HepG2 (cell line): ENCODE results near the gene KCNK17. TPM values are rescaled to one million over a fixed set of nuclear protein-coding genes. Genes with fewer than 3 reads are reported as not detected.

Source experiments
- ARNTL ChIP-seq: sonication (generic); formaldehyde crosslinking; IDR thresholded peaks from 2 replicates; pipeline ENCODE4 v1.4.0; 2020; ENCODE audit warnings: mild to moderate bottlenecking, missing genetic modification reagents
- CBX2 ChIP-seq, 2 experiments: fragments of 200-600 bp in 1 of 2; sonication (generic); formaldehyde crosslinking in 1 of 2; IDR thresholded peaks; 2 replicates each; pipeline versions ENCODE4 v1.7.0 to v1.8.1; 2018 to 2022; ENCODE audit warnings: low read depth in 2 of 2, low read length in 1 of 2, mild to moderate bottlenecking in 1 of 2, missing genetic modification reagents in 1 of 2
- CENPBD1 ChIP-seq: sonication (generic); formaldehyde crosslinking; IDR thresholded peaks from 2 replicates; pipeline ENCODE4 v1.8.0; 2022; ENCODE audit warnings: missing genetic modification reagents, low read depth, mild to moderate bottlenecking, borderline replicate concordance
- FLYWCH1 ChIP-seq: sonication (generic); formaldehyde crosslinking; IDR thresholded peaks from 2 replicates; pipeline ENCODE4 v1.8.1; 2023; ENCODE audit warnings: mild to moderate bottlenecking, missing genetic modification reagents
- GABPB1 ChIP-seq: IDR thresholded peaks from 2 replicates; pipeline ENCODE4 v1.6.1; 2016; ENCODE audit warnings: mild to moderate bottlenecking, missing genetic modification reagents, moderate library complexity, missing compliant biosample characterization
- IKZF4 ChIP-seq: sonication (generic); formaldehyde crosslinking; IDR thresholded peaks from 2 replicates; pipeline ENCODE4 v1.5.1; 2020; ENCODE audit warnings: borderline replicate concordance, mild to moderate bottlenecking, low read depth, missing genetic modification reagents; ENCODE audit errors: not compliant biosample characterization
- JUND ChIP-seq: sonication (generic); formaldehyde crosslinking; IDR thresholded peaks from 2 replicates; pipeline ENCODE4 v1.8.0; 2022; ENCODE audit warnings: mild to moderate bottlenecking, missing genetic modification reagents
- KDM1A ChIP-seq: IDR thresholded peaks from 2 replicates; pipeline ENCODE4 v1.6.1; 2016; ENCODE audit warnings: missing compliant biosample characterization
- MTA1 ChIP-seq: sonication (generic); formaldehyde crosslinking; IDR thresholded peaks from 2 replicates; pipeline ENCODE4 v1.4.0; 2020; ENCODE audit warnings: missing genetic modification reagents, mild to moderate bottlenecking, borderline replicate concordance
- MTA3 ChIP-seq: sonication (generic); formaldehyde crosslinking; IDR thresholded peaks from 2 replicates; pipeline ENCODE4 v1.4.0; 2020; ENCODE audit warnings: missing genetic modification reagents
- PHF20 ChIP-seq: sonication (generic); formaldehyde crosslinking; IDR thresholded peaks from 2 replicates; pipeline ENCODE4 v1.5.0; 2020; ENCODE audit warnings: mild to moderate bottlenecking, missing genetic modification reagents
- RFX1 ChIP-seq: fragments of 450-650 bp; IDR thresholded peaks from 2 replicates; pipeline ENCODE4 v1.6.1; 2017
- RXRA ChIP-seq: sonication (generic); formaldehyde crosslinking; IDR thresholded peaks from 2 replicates; pipeline ENCODE4 v1.5.1; 2020; ENCODE audit warnings: missing genetic modification reagents
- SOX6 ChIP-seq, 2 experiments: fragments of 450-650 bp in 1 of 2; sonication (generic) in 1 of 2; formaldehyde crosslinking in 1 of 2; IDR thresholded peaks; 2 replicates each; pipeline versions ENCODE4 v1.4.0 to v1.6.1; 2017 to 2020; ENCODE audit warnings: antibody characterized with exemption in 1 of 2, mild to moderate bottlenecking in 1 of 2, missing genetic modification reagents in 1 of 2
- SRSF4 ChIP-seq: fragments of 200-400 bp; formaldehyde crosslinking; IDR thresholded peaks from one replicate; pipeline ENCODE4 v1.6.1; 2018; ENCODE audit warnings: mild to moderate bottlenecking, low read depth, low read length, moderate library complexity; ENCODE audit not compliant: poor library complexity, severe bottlenecking
- ZBTB25 ChIP-seq: IDR thresholded peaks from 2 replicates; pipeline ENCODE4 v1.6.1; 2018; ENCODE audit warnings: missing genetic modification reagents
- ZBTB7A ChIP-seq: sonication (generic); formaldehyde crosslinking; IDR thresholded peaks from 2 replicates; pipeline ENCODE4 v1.8.0; 2022; ENCODE audit warnings: mild to moderate bottlenecking, missing genetic modification reagents
- ZFP82 ChIP-seq: sonication (generic); formaldehyde crosslinking; IDR thresholded peaks from 2 replicates; pipeline ENCODE4 v1.5.1; 2020; ENCODE audit warnings: mild to moderate bottlenecking, missing genetic modification reagents, borderline replicate concordance
- ZNF574 ChIP-seq: sonication (generic); formaldehyde crosslinking; IDR thresholded peaks from 2 replicates; pipeline ENCODE4 v1.4.0; 2020; ENCODE audit warnings: missing genetic modification reagents
- polyA plus RNA-seq, 8 experiments: library from polyadenylated mRNA; depleted of rRNA in 3 of 8; stranded (reverse) in 7 of 8; unstranded in 1 of 8; fragments of >200 nt; fragmentation: Illumina TruSeq in 4 of 8; extraction: Trizol in 4 of 8; gene quantifications; 2 replicates each; pipeline versions ENCODE4 v1.2.1 to v1.2.3, GENCODE V29; 2011 to 2016; ENCODE audit warnings: low read depth in 4 of 8, missing spikeins in 1 of 8, mixed read lengths in 1 of 8; ENCODE audit not compliant: insufficient read depth in 1 of 8
- total RNA-seq, 5 experiments: library from RNA; depleted of rRNA; stranded (reverse); fragments of >200 nt; fragmentation: Illumina TruSeq; extraction: Trizol; gene quantifications; 2 replicates each; pipeline ENCODE4 v1.2.3, GENCODE V29; 2016; ENCODE audit warnings: low read depth in 1 of 5
- TF ChIP-seq, protein P1 (sequence below): IDR thresholded peaks from 2 replicates; pipeline ENCODE4 v1.4.0; 2020; ENCODE audit warnings: mild to moderate bottlenecking, missing genetic modification reagents

The KCNK17 gene
- total and polyA plus RNA-seq, 2 of the 13 experiments (the other 11 are each of a cell fraction or from before 2014, with no cell fraction given): not detected

DNA sequence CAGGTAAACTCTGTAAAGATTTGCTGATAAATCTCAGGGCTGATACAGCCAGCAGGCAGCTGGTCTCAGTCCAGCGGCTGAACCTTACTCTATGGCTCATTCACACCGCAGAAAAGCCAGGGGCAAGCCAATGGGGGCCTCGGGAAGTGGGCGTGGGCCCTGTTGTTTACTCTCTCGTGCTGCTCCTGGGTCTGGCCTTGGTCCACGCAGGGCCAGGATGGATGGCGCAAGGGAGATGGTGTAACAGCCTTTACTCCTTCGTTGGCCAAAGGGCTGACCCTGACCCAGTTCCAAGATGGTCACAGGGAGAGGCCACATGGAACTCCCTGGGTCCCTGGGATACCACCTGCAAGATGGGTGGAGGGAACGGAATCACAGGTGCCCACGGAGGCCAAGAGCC, 16.2 kb downstream of the KCNK17 start (continued):
- TF ChIP-seq KDM1A (CRISPR knock-in tag) (0 out of 2 replicates have a peak, but pooled peaks have one; percentile 47), ZNF574 (CRISPR knock-in tag) (peak; percentile 68; the same call in 1 of the 2 replicates), PHF20 (CRISPR knock-in tag) (no peak), CENPBD1 (CRISPR knock-in tag) (no peak), IKZF4 (CRISPR knock-in tag) (no peak), CBX2 (IDR thresholded peaks at IDR 0.05; ENCODE audit: low read depth, low read length) (no peak), CBX2 (CRISPR knock-in tag; IDR thresholded peaks at IDR 0.05; ENCODE audit: low read depth) (no peak), RXRA (CRISPR knock-in tag) (0 out of 2 replicates have a peak, but pooled peaks have one; percentile 28), MTA1 (CRISPR knock-in tag) (peak; percentile 74; the same call in 1 of the 2 replicates), ARNTL (CRISPR knock-in tag) (no peak), ZBTB25 (CRISPR knock-in tag) (0 out of 2 replicates have a peak, but pooled peaks have one; percentile 51), GABPB1 (CRISPR knock-in tag) (peak; percentile 61), JUND (CRISPR knock-in tag) (no peak), MTA3 (CRISPR knock-in tag) (no peak), FLYWCH1 (no peak), RFX1 (no peak), SRSF4 (no peak), ZFP82 (CRISPR knock-in tag) (no peak), ZBTB7A (0 out of 2 replicates have a peak, but pooled peaks have one; percentile 70), SOX6 (IDR thresholded peaks at IDR 0.05) (no peak), SOX6 (CRISPR knock-in tag; IDR thresholded peaks at IDR 0.05) (peak; percentile 72)
- TF ChIP-seq, protein P1, sequence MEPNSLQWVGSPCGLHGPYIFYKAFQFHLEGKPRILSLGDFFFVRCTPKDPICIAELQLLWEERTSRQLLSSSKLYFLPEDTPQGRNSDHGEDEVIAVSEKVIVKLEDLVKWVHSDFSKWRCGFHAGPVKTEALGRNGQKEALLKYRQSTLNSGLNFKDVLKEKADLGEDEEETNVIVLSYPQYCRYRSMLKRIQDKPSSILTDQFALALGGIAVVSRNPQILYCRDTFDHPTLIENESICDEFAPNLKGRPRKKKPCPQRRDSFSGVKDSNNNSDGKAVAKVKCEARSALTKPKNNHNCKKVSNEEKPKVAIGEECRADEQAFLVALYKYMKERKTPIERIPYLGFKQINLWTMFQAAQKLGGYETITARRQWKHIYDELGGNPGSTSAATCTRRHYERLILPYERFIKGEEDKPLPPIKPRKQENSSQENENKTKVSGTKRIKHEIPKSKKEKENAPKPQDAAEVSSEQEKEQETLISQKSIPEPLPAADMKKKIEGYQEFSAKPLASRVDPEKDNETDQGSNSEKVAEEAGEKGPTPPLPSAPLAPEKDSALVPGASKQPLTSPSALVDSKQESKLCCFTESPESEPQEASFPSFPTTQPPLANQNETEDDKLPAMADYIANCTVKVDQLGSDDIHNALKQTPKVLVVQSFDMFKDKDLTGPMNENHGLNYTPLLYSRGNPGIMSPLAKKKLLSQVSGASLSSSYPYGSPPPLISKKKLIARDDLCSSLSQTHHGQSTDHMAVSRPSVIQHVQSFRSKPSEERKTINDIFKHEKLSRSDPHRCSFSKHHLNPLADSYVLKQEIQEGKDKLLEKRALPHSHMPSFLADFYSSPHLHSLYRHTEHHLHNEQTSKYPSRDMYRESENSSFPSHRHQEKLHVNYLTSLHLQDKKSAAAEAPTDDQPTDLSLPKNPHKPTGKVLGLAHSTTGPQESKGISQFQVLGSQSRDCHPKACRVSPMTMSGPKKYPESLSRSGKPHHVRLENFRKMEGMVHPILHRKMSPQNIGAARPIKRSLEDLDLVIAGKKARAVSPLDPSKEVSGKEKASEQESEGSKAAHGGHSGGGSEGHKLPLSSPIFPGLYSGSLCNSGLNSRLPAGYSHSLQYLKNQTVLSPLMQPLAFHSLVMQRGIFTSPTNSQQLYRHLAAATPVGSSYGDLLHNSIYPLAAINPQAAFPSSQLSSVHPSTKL (CRISPR knock-in tag): peak; percentile 80
